Sigmoid colon (tissue), 7 donors: ENCODE results near the gene VSTM4. TPM values are rescaled to one million over a fixed set of nuclear protein-coding genes. Genes with fewer than 3 reads are reported as not detected.

Source experiments
- DNase-seq: peaks from one replicate; pipeline ENCODE4 v3.0.0-alpha.2; 2019
- H3K27ac ChIP-seq, 4 donors: fragments of 200-600 bp; sonication (generic); one replicate each; pipeline ENCODE4 v1.5.1; 2016 to 2019; ENCODE audit warnings: mild to moderate bottlenecking in 1 of 4
- H3K27me3 ChIP-seq, 3 donors: fragments of 200-600 bp; sonication (generic); one replicate each; pipeline ENCODE4 v1.5.1; 2019; ENCODE audit warnings: mild to moderate bottlenecking in 1 of 3
- H3K36me3 ChIP-seq, 4 donors: fragments of 200-600 bp; sonication (generic); one replicate each; pipeline ENCODE4 v1.5.1; 2016 to 2019
- H3K4me1 ChIP-seq, 4 donors: fragments of 200-600 bp; sonication (generic); one replicate each; pipeline ENCODE4 v1.5.1; 2017 to 2019
- H3K4me3 ChIP-seq, 4 donors: fragments of 200-600 bp; sonication (generic); one replicate each; pipeline ENCODE4 v1.5.1; 2017 to 2019; ENCODE audit warnings: mild to moderate bottlenecking in 2 of 4, moderate library complexity in 1 of 4
- H3K9me3 ChIP-seq, 4 donors: fragments of 200-600 bp in 3 of 4; sonication (generic) in 3 of 4; one replicate each; pipeline versions ENCODE4 v1.5.1 to v1.6.1; 2013 to 2019
- EP300 ChIP-seq, 4 donors: sonication (generic); formaldehyde crosslinking; IDR thresholded peaks; one replicate each; pipeline ENCODE4 v1.6.1; 2017; ENCODE audit warnings: antibody characterized with exemption in 4 of 4
- POLR2A ChIP-seq, 2 donors: fragments of 450-650 bp; IDR thresholded peaks; one replicate each; pipeline ENCODE4 v1.6.1; 2016; ENCODE audit warnings: antibody characterized with exemption in 2 of 2, mild to moderate bottlenecking in 2 of 2, moderate library complexity in 2 of 2
- POLR2AphosphoS5 ChIP-seq, 4 donors: sonication (generic); formaldehyde crosslinking; IDR thresholded peaks; one replicate each; pipeline ENCODE4 v1.6.1; 2017; ENCODE audit warnings: antibody characterized with exemption in 4 of 4
- WGBS, 2 donors: extraction: QIAGEN DNeasy Blood & Tissue Kit; methylation state at CpG; one replicate each; pipeline ENCODE4 v1.1.7; 2013; 5-methylcytosine and 5-hydroxymethylcytosine counted together
- intact Hi-C: fragments of 100-400 bp; cut with DNase I; formaldehyde crosslinking; loops from one replicate; pipeline ENCODE4 v1.15.1; 2023
- polyA plus RNA-seq, 3 donors: library from polyadenylated mRNA; stranded (reverse); fragments of 200-250 nt; gene quantifications; one replicate each; pipeline ENCODE4 v1.2.3, GENCODE V29; 2013
- total RNA-seq, 4 donors: library from RNA; depleted of rRNA; stranded (reverse); fragments of >200 nt; gene quantifications; one replicate each; pipeline ENCODE4 v1.1.0, GENCODE V29; 2016
- TF ChIP-seq, protein P1 (sequence below), 4 experiments: fragments of 450-650 bp in 3 of 4; fragments of 200-600 bp in 1 of 4; IDR thresholded peaks; one replicate each; pipeline ENCODE4 v1.5.1; 2016 to 2019; ENCODE audit warnings: antibody characterized with exemption in 4 of 4, mild to moderate bottlenecking in 3 of 4, moderate library complexity in 2 of 4
- donor health status: healthy with polysubstance abuse.
- donor health status: Bipolar disorder and iron deficiency.
- donor health status: healthy.

The VSTM4 gene
- total and polyA plus RNA-seq, 7 donors = 0.23 to 13.3 (median 9.5) TPM

DNA sequence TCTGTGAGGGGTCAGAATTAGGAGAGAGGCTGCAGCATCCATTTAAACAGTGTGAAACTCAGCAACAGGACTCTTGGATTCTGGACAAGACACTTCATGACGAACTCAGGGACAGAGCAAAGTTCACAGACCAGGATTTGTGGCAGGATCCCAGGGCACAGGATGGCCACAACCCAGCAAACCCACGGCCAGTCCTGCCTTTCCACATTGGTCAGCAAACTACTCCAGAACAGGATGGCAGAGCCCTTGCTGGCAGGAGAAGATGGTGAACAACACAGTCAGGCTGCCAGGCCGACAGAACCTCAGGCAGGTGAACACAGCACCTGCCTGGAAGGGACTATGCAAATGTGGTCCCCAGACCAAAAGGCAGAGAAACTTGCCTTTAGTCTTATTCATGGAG, 34.4 kb downstream of the VSTM4 start:
- TF ChIP-seq POLR2AphosphoS5 (IDR thresholded peaks at IDR 0.05) (no peak), POLR2A (IDR thresholded peaks at IDR 0.05) (no peak), EP300 (IDR thresholded peaks at IDR 0.05) (no peak)
- TF ChIP-seq, protein P1, sequence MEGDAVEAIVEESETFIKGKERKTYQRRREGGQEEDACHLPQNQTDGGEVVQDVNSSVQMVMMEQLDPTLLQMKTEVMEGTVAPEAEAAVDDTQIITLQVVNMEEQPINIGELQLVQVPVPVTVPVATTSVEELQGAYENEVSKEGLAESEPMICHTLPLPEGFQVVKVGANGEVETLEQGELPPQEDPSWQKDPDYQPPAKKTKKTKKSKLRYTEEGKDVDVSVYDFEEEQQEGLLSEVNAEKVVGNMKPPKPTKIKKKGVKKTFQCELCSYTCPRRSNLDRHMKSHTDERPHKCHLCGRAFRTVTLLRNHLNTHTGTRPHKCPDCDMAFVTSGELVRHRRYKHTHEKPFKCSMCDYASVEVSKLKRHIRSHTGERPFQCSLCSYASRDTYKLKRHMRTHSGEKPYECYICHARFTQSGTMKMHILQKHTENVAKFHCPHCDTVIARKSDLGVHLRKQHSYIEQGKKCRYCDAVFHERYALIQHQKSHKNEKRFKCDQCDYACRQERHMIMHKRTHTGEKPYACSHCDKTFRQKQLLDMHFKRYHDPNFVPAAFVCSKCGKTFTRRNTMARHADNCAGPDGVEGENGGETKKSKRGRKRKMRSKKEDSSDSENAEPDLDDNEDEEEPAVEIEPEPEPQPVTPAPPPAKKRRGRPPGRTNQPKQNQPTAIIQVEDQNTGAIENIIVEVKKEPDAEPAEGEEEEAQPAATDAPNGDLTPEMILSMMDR (IDR thresholded peaks at IDR 0.05) = no peak
- Histone ChIP-seq H3K9me3 (no peaks in the 10 kb centered on the region), H3K4me1 (peaks cover 0 to 45% (median 37%) of the 10 kb centered on the region in 4 donors), H3K27ac (peak overlapping the region in 2 of 4 donors; percentile 65 to 68), H3K36me3 (peaks cover 0 to 11% (median 3%) of the 10 kb centered on the region in 4 donors), H3K27me3 (no peaks in the 10 kb centered on the region), H3K4me3 (no peak overlapping the region)
- WGBS, 2 donors = 33 to 63% methylated on average over 3 of the region's 3 CpGs
- intact Hi-C loops = no loop called here
- DNase-seq = no peak

DNA sequence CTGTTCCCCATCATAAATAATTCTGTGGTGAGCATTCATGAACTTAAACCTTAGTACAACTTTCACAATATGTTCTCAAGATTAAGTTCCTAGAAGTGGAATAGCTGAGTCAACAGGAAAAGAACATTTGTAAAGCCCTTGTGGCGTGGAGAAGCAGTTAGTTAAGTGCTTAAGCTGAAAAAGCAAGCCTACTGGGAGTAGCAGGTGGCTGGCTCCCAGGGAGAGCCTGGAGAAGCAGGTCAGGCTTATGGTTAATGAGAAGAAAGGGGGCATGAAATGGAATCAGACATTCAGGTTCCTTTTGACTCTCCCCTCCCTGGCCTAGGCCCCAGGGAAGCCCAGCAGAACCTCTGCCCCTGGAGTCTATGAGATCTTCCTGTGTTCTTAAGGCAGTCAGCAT, 35.3 kb downstream of the VSTM4 start:
- WGBS, 2 donors = 3 to 19% methylated on average over 1 of the region's 1 CpG
- no peaks in the 10 kb centered on the region for H3K9me3 ChIP-seq
- TF ChIP-seq POLR2A (IDR thresholded peaks at IDR 0.05) (no peak), POLR2AphosphoS5 (IDR thresholded peaks at IDR 0.05) (peak in 2 of 4 donors; percentile 53 to 56)
- TF ChIP-seq, protein P1 (IDR thresholded peaks at IDR 0.05) = no peak
- H3K36me3 ChIP-seq = peaks cover 0 to 17% (median 7%) of the 10 kb centered on the region in 4 donors
- no peak for DNase-seq
- intact Hi-C loops = no loop called here
- H3K4me1 ChIP-seq = peaks cover 0 to 45% (median 37%) of the 10 kb centered on the region in 4 donors
- no peak overlapping the region for H3K4me3 ChIP-seq
- peak overlapping the region in 2 of 4 donors; percentile 65 to 68 for H3K27ac ChIP-seq
- no peaks in the 10 kb centered on the region for H3K27me3 ChIP-seq

DNA sequence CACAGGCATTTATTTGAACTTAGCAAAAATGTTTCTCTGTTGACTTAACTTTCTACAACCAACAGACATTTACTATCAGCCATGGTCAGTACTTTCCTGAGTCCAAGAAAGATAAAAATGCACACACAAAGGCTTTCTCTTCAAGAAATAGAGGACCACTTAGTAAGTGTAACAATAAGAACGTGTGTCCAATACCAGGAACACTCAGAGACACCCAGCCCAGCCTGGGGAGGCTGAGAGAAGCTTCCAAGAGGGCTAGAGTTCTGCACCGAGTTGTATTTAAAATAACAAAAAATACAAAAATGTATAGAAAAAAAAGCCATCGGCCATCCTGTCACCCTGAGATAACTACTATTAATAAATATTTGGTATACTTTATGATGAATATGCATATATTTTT, 35.8 kb downstream of the VSTM4 start:
- no peaks in the 10 kb centered on the region for H3K27me3 ChIP-seq
- intact Hi-C loops = no loop called here
- TF ChIP-seq, protein P1 (IDR thresholded peaks at IDR 0.05) = no peak
- TF ChIP-seq EP300 (IDR thresholded peaks at IDR 0.05) (no peak), POLR2AphosphoS5 (IDR thresholded peaks at IDR 0.05) (no peak), POLR2A (IDR thresholded peaks at IDR 0.05) (no peak)
- 51 to 61% methylated on average over 3 of the region's 3 CpGs for WGBS, 2 donors
- H3K27ac ChIP-seq = peak overlapping the region in 1 of 4 donors; percentile 65
- H3K4me1 ChIP-seq = peaks cover 0 to 45% (median 37%) of the 10 kb centered on the region in 4 donors
- no peak overlapping the region for H3K4me3 ChIP-seq
- no peaks in the 10 kb centered on the region for H3K9me3 ChIP-seq
- H3K36me3 ChIP-seq = peaks cover 0 to 13% (median 4%) of the 10 kb centered on the region in 4 donors
- no peak for DNase-seq

DNA sequence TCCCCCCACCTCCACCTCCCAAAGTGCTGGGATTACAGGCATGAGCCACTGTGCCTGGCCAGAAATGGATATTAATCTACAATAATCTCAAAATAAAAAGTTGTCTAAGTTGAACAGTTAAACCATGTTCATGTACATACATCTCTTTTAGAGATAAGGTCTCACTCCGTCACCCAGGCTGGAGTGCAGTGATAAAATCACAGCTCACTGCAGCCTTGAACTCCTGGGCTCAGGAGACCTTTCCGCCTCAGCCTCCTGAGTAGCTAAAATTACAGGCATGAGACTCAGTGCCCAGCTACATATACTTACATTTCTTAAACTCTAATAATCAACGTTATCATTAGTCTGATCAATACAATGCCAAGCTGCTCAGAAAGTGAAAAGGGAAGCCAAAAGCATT, 36.2 kb downstream of the VSTM4 start:
- 62 to 82% methylated on average over 3 of the region's 3 CpGs for WGBS, 2 donors
- Histone ChIP-seq H3K36me3 (peaks cover 0 to 12% (median 4%) of the 10 kb centered on the region in 4 donors), H3K9me3 (no peaks in the 10 kb centered on the region), H3K4me3 (no peak overlapping the region), H3K27me3 (no peaks in the 10 kb centered on the region), H3K27ac (peak overlapping the region in 1 of 4 donors; percentile 65), H3K4me1 (peaks cover 0 to 45% (median 37%) of the 10 kb centered on the region in 4 donors)
- no peak for TF ChIP-seq POLR2A (IDR thresholded peaks at IDR 0.05)
- no peak for TF ChIP-seq EP300 (IDR thresholded peaks at IDR 0.05)
- intact Hi-C loops = no loop called here
- no peak for DNase-seq

DNA sequence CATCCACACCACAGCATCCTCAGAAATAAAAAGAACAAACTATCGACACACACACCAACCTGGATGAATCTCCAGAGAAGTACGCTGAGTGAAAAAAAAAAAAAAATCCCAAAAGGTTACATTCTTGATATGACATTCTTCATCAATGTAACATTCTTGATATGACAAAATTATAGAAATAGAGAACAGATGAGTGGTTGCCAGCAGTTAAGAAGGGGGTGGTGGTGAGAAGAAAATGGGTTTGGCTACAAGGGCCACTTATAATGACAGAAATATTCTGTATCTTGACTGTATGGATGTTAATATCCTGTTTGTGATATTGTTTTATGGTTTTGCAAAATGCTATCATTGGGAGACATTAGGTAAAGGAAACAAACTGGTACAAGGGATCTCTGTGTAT, 36.9 kb downstream of the VSTM4 start:
- intact Hi-C loops = no loop called here
- Histone ChIP-seq H3K4me3 (no peak overlapping the region), H3K27ac (no peak overlapping the region), H3K4me1 (peaks cover 0 to 39% (median 33%) of the 10 kb centered on the region in 4 donors), H3K9me3 (no peaks in the 10 kb centered on the region), H3K27me3 (no peaks in the 10 kb centered on the region), H3K36me3 (peaks cover 0 to 12% (median 4%) of the 10 kb centered on the region in 4 donors)
- TF ChIP-seq, protein P1 (IDR thresholded peaks at IDR 0.05) = no peak
- TF ChIP-seq EP300 (IDR thresholded peaks at IDR 0.05) (no peak), POLR2A (IDR thresholded peaks at IDR 0.05) (no peak), POLR2AphosphoS5 (IDR thresholded peaks at IDR 0.05) (no peak)
- 85 to 93% methylated on average over 2 of the region's 2 CpGs for WGBS, 2 donors
- DNase-seq = no peak
